Muscle of arm (tissue), 12 donors: ENCODE results near the gene LIPC. TPM values are rescaled to one million over a fixed set of nuclear protein-coding genes. Genes with fewer than 3 reads are reported as not detected.
"Not testable (repeated sequence)": the region's sequence is repeated elsewhere in the genome, so short reads cannot be mapped to it uniquely, and the experiment has no call there.

Source experiments
- DNase-seq: peaks from one replicate; pipeline ENCODE4 v3.0.0-alpha.2; 2013
- polyA plus RNA-seq, 12 donors: library from polyadenylated mRNA; unstranded; fragments of 120-200 nt; gene quantifications; one replicate each; pipeline ENCODE4 v1.2.1, GENCODE V29; 2013; ENCODE audit not compliant: insufficient read length in 12 of 12

The LIPC gene
- polyA plus RNA-seq, 12 donors: 0.20 to 2.4 (median 0.48) TPM; not detected in 2

- no peak for DNase-seq
Measured at GRCh38 chr15:58585693-58586443, 154.1 kb downstream of the LIPC start.

- DNase-seq: no peak
Measured at GRCh38 chr15:58587486-58587885, 155.7 kb downstream of the LIPC start.

GRCh38 chr15:58588096-58588495 is 156.3 kb downstream of the LIPC start:
- DNase-seq: no peak

- DNase-seq: no peak
Measured at GRCh38 chr15:58589047-58589446, 157.3 kb downstream of the LIPC start.

GRCh38 chr15:58590236-58590635 is 158.4 kb downstream of the LIPC start:
- DNase-seq: no peak

- no peak for DNase-seq
Measured at GRCh38 chr15:58590926-58591325, 159.1 kb downstream of the LIPC start.

- no peak for DNase-seq
Measured at GRCh38 chr15:58593870-58594269, 162.1 kb downstream of the LIPC start.

GRCh38 chr15:58594898-58595297 is 163.1 kb downstream of the LIPC start:
- DNase-seq: no peak

- DNase-seq: no peak
Measured at GRCh38 chr15:58595516-58596263, 163.9 kb downstream of the LIPC start.

GRCh38 chr15:58597943-58598828 is 166.4 kb downstream of the LIPC start:
- DNase-seq: no peak

- no peak for DNase-seq
Measured at GRCh38 chr15:58598829-58599210, 167.0 kb downstream of the LIPC start.

GRCh38 chr15:58602823-58603222 is 171.0 kb downstream of the LIPC start:
- DNase-seq: no peak

GRCh38 chr15:58603927-58604326 is 172.1 kb downstream of the LIPC start:
- not testable (repeated sequence) for DNase-seq

GRCh38 chr15:58604455-58604923 is 172.7 kb downstream of the LIPC start:
- no peak for DNase-seq

GRCh38 chr15:58605931-58606530 is 174.2 kb downstream of the LIPC start:
- no peak for DNase-seq

- no peak for DNase-seq
Measured at GRCh38 chr15:58606577-58607080, 174.8 kb downstream of the LIPC start.

GRCh38 chr15:58608129-58608590 is 176.4 kb downstream of the LIPC start:
- DNase-seq: no peak

- no peak for DNase-seq
Measured at GRCh38 chr15:58608711-58609110, 176.9 kb downstream of the LIPC start.

GRCh38 chr15:58611731-58612676 is 180.2 kb downstream of the LIPC start:
- no peak for DNase-seq

- DNase-seq: no peak
Measured at GRCh38 chr15:58616171-58616570, 184.4 kb downstream of the LIPC start.
